GM23338 (cell line): ENCODE measurements around the gene BTBD9. TPM values are rescaled to one million over a fixed set of nuclear protein-coding genes. Genes with fewer than 3 reads are reported as not detected.

Experiments used
- ATAC-seq: fragments of 200-7000 bp; cut with Tn5 transposase; 3 replicates; pipeline ENCODE4 v1.9.1; 2020
- DNase-seq: peaks from one replicate; pipeline ENCODE4 v3.0.0-alpha.2; 2015; ENCODE audit warnings: low spot score
- H2AFZ ChIP-seq: fragments of 200-600 bp; sonication (generic); 2 replicates; pipeline ENCODE4 v1.8.0; 2016; ENCODE audit warnings: antibody characterized with exemption, mild to moderate bottlenecking, moderate library complexity
- H3F3A ChIP-seq: fragments of 200-600 bp; sonication (generic); replicated peaks from 2 replicates; pipeline ENCODE4 v1.8.0; 2017; ENCODE audit warnings: antibody characterized with exemption, mixed run types, low read depth
- H3K27ac ChIP-seq: fragments of 200-600 bp; sonication (generic); 2 replicates; pipeline ENCODE4 v1.6.1; 2016; ENCODE audit warnings: low read depth
- H3K27me3 ChIP-seq: fragments of 200-600 bp; sonication (generic); 2 replicates; pipeline ENCODE4 v1.8.0; 2016; ENCODE audit warnings: mild to moderate bottlenecking, mixed run types, moderate library complexity; ENCODE audit not compliant: insufficient read depth
- H3K36me3 ChIP-seq: fragments of 200-600 bp; sonication (generic); 2 replicates; pipeline ENCODE4 v1.8.0; 2016; ENCODE audit warnings: mild to moderate bottlenecking; ENCODE audit not compliant: insufficient read depth
- H3K4me1 ChIP-seq: fragments of 200-600 bp; sonication (generic); 2 replicates; pipeline ENCODE4 v1.8.0; 2016; ENCODE audit warnings: mild to moderate bottlenecking, moderate library complexity; ENCODE audit not compliant: insufficient read depth
- H3K4me2 ChIP-seq: fragments of 200-600 bp; sonication (generic); 2 replicates; pipeline ENCODE4 v1.7.1; 2017; ENCODE audit warnings: mixed run types
- H3K4me3 ChIP-seq: fragments of 200-600 bp; sonication (generic); 2 replicates; pipeline ENCODE4 v1.6.1; 2016; ENCODE audit warnings: mixed run types
- H3K79me2 ChIP-seq: fragments of 200-600 bp; sonication (generic); replicated peaks from 2 replicates; pipeline ENCODE4 v1.8.0; 2017; ENCODE audit warnings: mild to moderate bottlenecking; ENCODE audit not compliant: insufficient read depth
- H3K9me2 ChIP-seq: fragments of 200-600 bp; sonication (generic); 2 replicates; pipeline ENCODE4 v1.8.0; 2017; ENCODE audit not compliant: insufficient read depth
- H4K20me1 ChIP-seq: fragments of 200-600 bp; sonication (generic); replicated peaks from 2 replicates; pipeline ENCODE4 v1.8.0; 2017; ENCODE audit warnings: mild to moderate bottlenecking; ENCODE audit not compliant: insufficient read depth
- H3K27ac Mint-ChIP-seq: 2 replicates; pipeline ENCODE4 v1.8.0; 2020; ENCODE audit warnings: inconsistent platforms, mild to moderate bottlenecking, moderate library complexity, mixed read lengths
- H3K27me3 Mint-ChIP-seq: 3 replicates; pipeline ENCODE4 v1.8.0; 2022; ENCODE audit warnings: low read depth, mild to moderate bottlenecking, moderate library complexity, mixed read lengths, inconsistent platforms; ENCODE audit not compliant: insufficient read depth, poor library complexity
- H3K36me3 Mint-ChIP-seq: 3 replicates; pipeline ENCODE4 v1.8.0; 2021; ENCODE audit warnings: low read depth, mild to moderate bottlenecking, inconsistent platforms, moderate library complexity, mixed read lengths
- H3K4me1 Mint-ChIP-seq: 3 replicates; pipeline ENCODE4 v1.8.0; 2020; ENCODE audit warnings: mild to moderate bottlenecking, inconsistent platforms, mixed read lengths
- H3K4me3 Mint-ChIP-seq: 3 replicates; pipeline ENCODE4 v1.8.0; 2021; ENCODE audit warnings: moderate library complexity, mild to moderate bottlenecking, inconsistent platforms, mixed read lengths
- H3K9me3 Mint-ChIP-seq: 3 replicates; pipeline ENCODE4 v1.8.0; 2020; ENCODE audit warnings: moderate library complexity, mild to moderate bottlenecking, inconsistent platforms, mixed read lengths
- CREB1 ChIP-seq: fragments of 250-450 bp; sonication (Bioruptor Pico); IDR thresholded peaks from 2 replicates; pipeline ENCODE4 v1.5.0; 2020; ENCODE audit warnings: low read depth, mild to moderate bottlenecking, moderate library complexity
- ETS1 ChIP-seq: IDR thresholded peaks from 2 replicates; pipeline ENCODE4 v1.6.1; 2016; ENCODE audit warnings: antibody characterized with exemption
- EZH2 ChIP-seq: fragments of 200-600 bp; sonication (generic); IDR thresholded peaks from one replicate; pipeline ENCODE4 v1.8.0; 2017; ENCODE audit warnings: antibody characterized with exemption, mild to moderate bottlenecking, low read depth; ENCODE audit not compliant: unreplicated experiment
- EZH2phosphoT487 ChIP-seq: fragments of 200-600 bp; sonication (generic); IDR thresholded peaks from one replicate; pipeline ENCODE4 v1.8.1; 2018; ENCODE audit warnings: antibody characterized with exemption; ENCODE audit not compliant: unreplicated experiment
- JUNB ChIP-seq: IDR thresholded peaks from one replicate; pipeline ENCODE4 v1.6.1; 2016; ENCODE audit warnings: antibody characterized with exemption; ENCODE audit not compliant: unreplicated experiment
- NANOG ChIP-seq: IDR thresholded peaks from 2 replicates; pipeline ENCODE4 v1.6.1; 2016; ENCODE audit warnings: antibody characterized with exemption, borderline replicate concordance
- POLR2AphosphoS5 ChIP-seq: IDR thresholded peaks from 2 replicates; pipeline ENCODE4 v1.6.1; 2016; ENCODE audit warnings: antibody characterized with exemption, low read depth
- STAT1 ChIP-seq: IDR thresholded peaks from one replicate; pipeline ENCODE4 v1.6.1; 2016; ENCODE audit warnings: antibody characterized with exemption; ENCODE audit not compliant: unreplicated experiment
- ZNF114 ChIP-seq: fragments of 250-450 bp; sonication (Bioruptor Pico); IDR thresholded peaks from 2 replicates; pipeline ENCODE4 v1.5.0; 2020; ENCODE audit warnings: mild to moderate bottlenecking, moderate library complexity
- ZNF331 ChIP-seq: fragments of 250-450 bp; sonication (Bioruptor Pico); IDR thresholded peaks from 2 replicates; pipeline ENCODE4 v1.5.0; 2020; ENCODE audit warnings: low read depth, mild to moderate bottlenecking, moderate library complexity
- polyA plus RNA-seq: library from polyadenylated mRNA; unstranded; fragments of >200 nt; fragmentation: Nextera tagmentation; extraction: Ambion mirVana; gene quantifications from 2 replicates; pipeline ENCODE4 v1.2.1, GENCODE V29; 2016
- total RNA-seq: library from RNA; depleted of rRNA; stranded (reverse); fragments of >200 nt; shearing (Covaris generic); gene quantifications from 2 replicates; pipeline ENCODE4 v1.2.3, GENCODE V29; 2014
- TF ChIP-seq, protein P1 (sequence below): IDR thresholded peaks from one replicate; pipeline ENCODE4 v1.6.1; 2018; ENCODE audit warnings: antibody characterized with exemption; ENCODE audit not compliant: unreplicated experiment
- TF ChIP-seq, protein P2 (sequence below), 2 experiments: fragments of 200-600 bp in 1 of 2; sonication (generic) in 1 of 2; conservative IDR thresholded peaks; 2 replicates each; pipeline versions ENCODE4 v1.5.1 to v1.6.1; 2016 to 2017; ENCODE audit warnings: antibody characterized with exemption in 2 of 2, low read depth in 2 of 2, mild to moderate bottlenecking in 2 of 2, moderate library complexity in 1 of 2
- TF ChIP-seq, protein P3 (sequence below): fragments of 250-450 bp; sonication (Bioruptor Pico); IDR thresholded peaks from 2 replicates; pipeline ENCODE4 v1.5.0; 2020; ENCODE audit warnings: mild to moderate bottlenecking, moderate library complexity

BTBD9 gene
- total and polyA plus RNA-seq, 2 experiments from 2014 or later: 4.2 to 5.3 TPM

GRCh38 chr6:38459291-38459690 is 180.4 kb downstream of the BTBD9 start:
- Histone ChIP-seq H3F3A (no peaks in the 10 kb centered on the region), H3K36me3 (no peaks in the 10 kb centered on the region), H3K4me2 (no peak overlapping the region), H3K27ac (no peak overlapping the region), H3K27me3 (no peaks in the 10 kb centered on the region), H3K4me3 (no peak overlapping the region), H2AFZ (no peak overlapping the region), H3K4me1 (0 out of 2 replicates have a peak, but pooled peaks cover 3% of the 10 kb centered on the region), H3K79me2 (no peaks in the 10 kb centered on the region), H4K20me1 (no peaks in the 10 kb centered on the region), H3K9me2 (no peaks in the 10 kb centered on the region)
- no peaks in the 10 kb centered on the region for H3K27me3 Mint-ChIP-seq
- no peak for ATAC-seq
- TF ChIP-seq CREB1 (no peak), ETS1 (no peak), STAT1 (no peak), ZNF331 (no peak), EZH2 (no peak), POLR2AphosphoS5 (no peak), NANOG (no peak), JUNB (no peak), ZNF114 (no peak), EZH2phosphoT487 (no peak)
- TF ChIP-seq, protein P1, sequence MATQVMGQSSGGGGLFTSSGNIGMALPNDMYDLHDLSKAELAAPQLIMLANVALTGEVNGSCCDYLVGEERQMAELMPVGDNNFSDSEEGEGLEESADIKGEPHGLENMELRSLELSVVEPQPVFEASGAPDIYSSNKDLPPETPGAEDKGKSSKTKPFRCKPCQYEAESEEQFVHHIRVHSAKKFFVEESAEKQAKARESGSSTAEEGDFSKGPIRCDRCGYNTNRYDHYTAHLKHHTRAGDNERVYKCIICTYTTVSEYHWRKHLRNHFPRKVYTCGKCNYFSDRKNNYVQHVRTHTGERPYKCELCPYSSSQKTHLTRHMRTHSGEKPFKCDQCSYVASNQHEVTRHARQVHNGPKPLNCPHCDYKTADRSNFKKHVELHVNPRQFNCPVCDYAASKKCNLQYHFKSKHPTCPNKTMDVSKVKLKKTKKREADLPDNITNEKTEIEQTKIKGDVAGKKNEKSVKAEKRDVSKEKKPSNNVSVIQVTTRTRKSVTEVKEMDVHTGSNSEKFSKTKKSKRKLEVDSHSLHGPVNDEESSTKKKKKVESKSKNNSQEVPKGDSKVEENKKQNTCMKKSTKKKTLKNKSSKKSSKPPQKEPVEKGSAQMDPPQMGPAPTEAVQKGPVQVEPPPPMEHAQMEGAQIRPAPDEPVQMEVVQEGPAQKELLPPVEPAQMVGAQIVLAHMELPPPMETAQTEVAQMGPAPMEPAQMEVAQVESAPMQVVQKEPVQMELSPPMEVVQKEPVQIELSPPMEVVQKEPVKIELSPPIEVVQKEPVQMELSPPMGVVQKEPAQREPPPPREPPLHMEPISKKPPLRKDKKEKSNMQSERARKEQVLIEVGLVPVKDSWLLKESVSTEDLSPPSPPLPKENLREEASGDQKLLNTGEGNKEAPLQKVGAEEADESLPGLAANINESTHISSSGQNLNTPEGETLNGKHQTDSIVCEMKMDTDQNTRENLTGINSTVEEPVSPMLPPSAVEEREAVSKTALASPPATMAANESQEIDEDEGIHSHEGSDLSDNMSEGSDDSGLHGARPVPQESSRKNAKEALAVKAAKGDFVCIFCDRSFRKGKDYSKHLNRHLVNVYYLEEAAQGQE: no peak
- TF ChIP-seq, protein P2, sequence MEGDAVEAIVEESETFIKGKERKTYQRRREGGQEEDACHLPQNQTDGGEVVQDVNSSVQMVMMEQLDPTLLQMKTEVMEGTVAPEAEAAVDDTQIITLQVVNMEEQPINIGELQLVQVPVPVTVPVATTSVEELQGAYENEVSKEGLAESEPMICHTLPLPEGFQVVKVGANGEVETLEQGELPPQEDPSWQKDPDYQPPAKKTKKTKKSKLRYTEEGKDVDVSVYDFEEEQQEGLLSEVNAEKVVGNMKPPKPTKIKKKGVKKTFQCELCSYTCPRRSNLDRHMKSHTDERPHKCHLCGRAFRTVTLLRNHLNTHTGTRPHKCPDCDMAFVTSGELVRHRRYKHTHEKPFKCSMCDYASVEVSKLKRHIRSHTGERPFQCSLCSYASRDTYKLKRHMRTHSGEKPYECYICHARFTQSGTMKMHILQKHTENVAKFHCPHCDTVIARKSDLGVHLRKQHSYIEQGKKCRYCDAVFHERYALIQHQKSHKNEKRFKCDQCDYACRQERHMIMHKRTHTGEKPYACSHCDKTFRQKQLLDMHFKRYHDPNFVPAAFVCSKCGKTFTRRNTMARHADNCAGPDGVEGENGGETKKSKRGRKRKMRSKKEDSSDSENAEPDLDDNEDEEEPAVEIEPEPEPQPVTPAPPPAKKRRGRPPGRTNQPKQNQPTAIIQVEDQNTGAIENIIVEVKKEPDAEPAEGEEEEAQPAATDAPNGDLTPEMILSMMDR (conservative IDR thresholded peaks at IDR 0.05; ENCODE audit: low read depth in 2 of 2): no peak
- TF ChIP-seq, protein P3, sequence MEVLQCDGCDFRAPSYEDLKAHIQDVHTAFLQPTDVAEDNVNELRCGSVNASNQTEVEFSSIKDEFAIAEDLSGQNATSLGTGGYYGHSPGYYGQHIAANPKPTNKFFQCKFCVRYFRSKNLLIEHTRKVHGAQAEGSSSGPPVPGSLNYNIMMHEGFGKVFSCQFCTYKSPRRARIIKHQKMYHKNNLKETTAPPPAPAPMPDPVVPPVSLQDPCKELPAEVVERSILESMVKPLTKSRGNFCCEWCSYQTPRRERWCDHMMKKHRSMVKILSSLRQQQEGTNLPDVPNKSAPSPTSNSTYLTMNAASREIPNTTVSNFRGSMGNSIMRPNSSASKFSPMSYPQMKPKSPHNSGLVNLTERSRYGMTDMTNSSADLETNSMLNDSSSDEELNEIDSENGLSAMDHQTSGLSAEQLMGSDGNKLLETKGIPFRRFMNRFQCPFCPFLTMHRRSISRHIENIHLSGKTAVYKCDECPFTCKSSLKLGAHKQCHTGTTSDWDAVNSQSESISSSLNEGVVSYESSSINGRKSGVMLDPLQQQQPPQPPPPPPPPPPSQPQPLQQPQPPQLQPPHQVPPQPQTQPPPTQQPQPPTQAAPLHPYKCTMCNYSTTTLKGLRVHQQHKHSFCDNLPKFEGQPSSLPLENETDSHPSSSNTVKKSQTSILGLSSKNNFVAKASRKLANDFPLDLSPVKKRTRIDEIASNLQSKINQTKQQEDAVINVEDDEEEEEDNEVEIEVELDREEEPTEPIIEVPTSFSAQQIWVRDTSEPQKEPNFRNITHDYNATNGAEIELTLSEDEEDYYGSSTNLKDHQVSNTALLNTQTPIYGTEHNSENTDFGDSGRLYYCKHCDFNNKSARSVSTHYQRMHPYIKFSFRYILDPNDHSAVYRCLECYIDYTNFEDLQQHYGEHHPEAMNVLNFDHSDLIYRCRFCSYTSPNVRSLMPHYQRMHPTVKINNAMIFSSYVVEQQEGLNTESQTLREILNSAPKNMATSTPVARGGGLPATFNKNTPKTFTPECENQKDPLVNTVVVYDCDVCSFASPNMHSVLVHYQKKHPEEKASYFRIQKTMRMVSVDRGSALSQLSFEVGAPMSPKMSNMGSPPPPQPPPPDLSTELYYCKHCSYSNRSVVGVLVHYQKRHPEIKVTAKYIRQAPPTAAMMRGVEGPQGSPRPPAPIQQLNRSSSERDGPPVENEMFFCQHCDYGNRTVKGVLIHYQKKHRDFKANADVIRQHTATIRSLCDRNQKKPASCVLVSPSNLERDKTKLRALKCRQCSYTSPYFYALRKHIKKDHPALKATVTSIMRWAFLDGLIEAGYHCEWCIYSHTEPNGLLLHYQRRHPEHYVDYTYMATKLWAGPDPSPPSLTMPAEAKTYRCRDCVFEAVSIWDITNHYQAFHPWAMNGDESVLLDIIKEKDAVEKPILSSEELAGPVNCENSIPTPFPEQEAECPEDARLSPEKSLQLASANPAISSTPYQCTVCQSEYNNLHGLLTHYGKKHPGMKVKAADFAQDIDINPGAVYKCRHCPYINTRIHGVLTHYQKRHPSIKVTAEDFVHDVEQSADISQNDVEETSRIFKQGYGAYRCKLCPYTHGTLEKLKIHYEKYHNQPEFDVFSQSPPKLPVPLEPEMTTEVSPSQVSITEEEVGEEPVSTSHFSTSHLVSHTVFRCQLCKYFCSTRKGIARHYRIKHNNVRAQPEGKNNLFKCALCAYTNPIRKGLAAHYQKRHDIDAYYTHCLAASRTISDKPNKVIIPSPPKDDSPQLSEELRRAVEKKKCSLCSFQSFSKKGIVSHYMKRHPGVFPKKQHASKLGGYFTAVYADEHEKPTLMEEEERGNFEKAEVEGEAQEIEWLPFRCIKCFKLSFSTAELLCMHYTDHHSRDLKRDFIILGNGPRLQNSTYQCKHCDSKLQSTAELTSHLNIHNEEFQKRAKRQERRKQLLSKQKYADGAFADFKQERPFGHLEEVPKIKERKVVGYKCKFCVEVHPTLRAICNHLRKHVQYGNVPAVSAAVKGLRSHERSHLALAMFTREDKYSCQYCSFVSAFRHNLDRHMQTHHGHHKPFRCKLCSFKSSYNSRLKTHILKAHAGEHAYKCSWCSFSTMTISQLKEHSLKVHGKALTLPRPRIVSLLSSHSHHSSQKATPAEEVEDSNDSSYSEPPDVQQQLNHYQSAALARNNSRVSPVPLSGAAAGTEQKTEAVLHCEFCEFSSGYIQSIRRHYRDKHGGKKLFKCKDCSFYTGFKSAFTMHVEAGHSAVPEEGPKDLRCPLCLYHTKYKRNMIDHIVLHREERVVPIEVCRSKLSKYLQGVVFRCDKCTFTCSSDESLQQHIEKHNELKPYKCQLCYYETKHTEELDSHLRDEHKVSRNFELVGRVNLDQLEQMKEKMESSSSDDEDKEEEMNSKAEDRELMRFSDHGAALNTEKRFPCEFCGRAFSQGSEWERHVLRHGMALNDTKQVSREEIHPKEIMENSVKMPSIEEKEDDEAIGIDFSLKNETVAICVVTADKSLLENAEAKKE (CRISPR knock-in tag): no peak
- no peak for DNase-seq
- no peak overlapping the region for H3K4me3 Mint-ChIP-seq
- no peaks in the 10 kb centered on the region for H3K36me3 Mint-ChIP-seq
- H3K27ac Mint-ChIP-seq: no peak overlapping the region
- peaks cover 4% of the 10 kb centered on the region; the same call in 2 of the 3 replicates for H3K9me3 Mint-ChIP-seq
- peaks cover 17% of the 10 kb centered on the region for H3K4me1 Mint-ChIP-seq
